GM23338 (cell line): ENCODE results near the gene CASTOR2.
"Not testable (repeated sequence)": the region's sequence is repeated elsewhere in the genome, so short reads cannot be mapped to it uniquely, and the experiment has no call there.

Source experiments
- CREB1 ChIP-seq: fragments of 250-450 bp; sonication (Bioruptor Pico); IDR thresholded peaks from 2 replicates; pipeline ENCODE4 v1.5.0; 2020; ENCODE audit warnings: low read depth, mild to moderate bottlenecking, moderate library complexity
- EZH2 ChIP-seq: fragments of 200-600 bp; sonication (generic); IDR thresholded peaks from one replicate; pipeline ENCODE4 v1.8.0; 2017; ENCODE audit warnings: antibody characterized with exemption, mild to moderate bottlenecking, low read depth; ENCODE audit not compliant: unreplicated experiment
- EZH2phosphoT487 ChIP-seq: fragments of 200-600 bp; sonication (generic); IDR thresholded peaks from one replicate; pipeline ENCODE4 v1.8.1; 2018; ENCODE audit warnings: antibody characterized with exemption; ENCODE audit not compliant: unreplicated experiment
- JUNB ChIP-seq: IDR thresholded peaks from one replicate; pipeline ENCODE4 v1.6.1; 2016; ENCODE audit warnings: antibody characterized with exemption; ENCODE audit not compliant: unreplicated experiment
- NANOG ChIP-seq: IDR thresholded peaks from 2 replicates; pipeline ENCODE4 v1.6.1; 2016; ENCODE audit warnings: antibody characterized with exemption, borderline replicate concordance
- POLR2AphosphoS5 ChIP-seq: IDR thresholded peaks from 2 replicates; pipeline ENCODE4 v1.6.1; 2016; ENCODE audit warnings: antibody characterized with exemption, low read depth
- STAT1 ChIP-seq: IDR thresholded peaks from one replicate; pipeline ENCODE4 v1.6.1; 2016; ENCODE audit warnings: antibody characterized with exemption; ENCODE audit not compliant: unreplicated experiment
- TF ChIP-seq, protein P1 (sequence below), 2 experiments: fragments of 200-600 bp in 1 of 2; sonication (generic) in 1 of 2; conservative IDR thresholded peaks; 2 replicates each; pipeline versions ENCODE4 v1.5.1 to v1.6.1; 2016 to 2017; ENCODE audit warnings: antibody characterized with exemption in 2 of 2, low read depth in 2 of 2, mild to moderate bottlenecking in 2 of 2, moderate library complexity in 1 of 2
- TF ChIP-seq, protein P2 (sequence below): IDR thresholded peaks from one replicate; pipeline ENCODE4 v1.6.1; 2018; ENCODE audit warnings: antibody characterized with exemption; ENCODE audit not compliant: unreplicated experiment
- TF ChIP-seq, protein P3 (sequence below): IDR thresholded peaks from 2 replicates; pipeline ENCODE4 v1.6.1; 2016; ENCODE audit warnings: antibody characterized with exemption

DNA sequence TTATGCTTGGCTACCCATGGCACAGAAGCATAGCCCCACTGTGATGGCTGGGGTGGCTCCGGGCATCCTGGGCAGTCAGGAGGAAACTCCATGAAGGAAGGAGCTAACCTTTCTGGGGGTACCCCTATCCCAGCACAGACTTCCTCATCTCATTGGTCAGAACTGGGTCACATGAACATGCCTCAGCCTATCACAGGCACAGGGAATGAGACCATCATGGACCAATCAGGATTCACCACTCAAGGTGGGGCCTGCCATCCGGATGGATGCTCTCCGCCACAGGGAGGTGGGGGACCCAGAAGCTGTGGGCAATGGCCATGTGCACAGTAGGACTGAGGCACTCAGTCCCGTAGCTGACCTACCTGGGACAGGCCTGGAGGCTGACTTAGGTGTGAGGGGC, 6.9 kb downstream of the CASTOR2 start:
- TF ChIP-seq, protein P1, sequence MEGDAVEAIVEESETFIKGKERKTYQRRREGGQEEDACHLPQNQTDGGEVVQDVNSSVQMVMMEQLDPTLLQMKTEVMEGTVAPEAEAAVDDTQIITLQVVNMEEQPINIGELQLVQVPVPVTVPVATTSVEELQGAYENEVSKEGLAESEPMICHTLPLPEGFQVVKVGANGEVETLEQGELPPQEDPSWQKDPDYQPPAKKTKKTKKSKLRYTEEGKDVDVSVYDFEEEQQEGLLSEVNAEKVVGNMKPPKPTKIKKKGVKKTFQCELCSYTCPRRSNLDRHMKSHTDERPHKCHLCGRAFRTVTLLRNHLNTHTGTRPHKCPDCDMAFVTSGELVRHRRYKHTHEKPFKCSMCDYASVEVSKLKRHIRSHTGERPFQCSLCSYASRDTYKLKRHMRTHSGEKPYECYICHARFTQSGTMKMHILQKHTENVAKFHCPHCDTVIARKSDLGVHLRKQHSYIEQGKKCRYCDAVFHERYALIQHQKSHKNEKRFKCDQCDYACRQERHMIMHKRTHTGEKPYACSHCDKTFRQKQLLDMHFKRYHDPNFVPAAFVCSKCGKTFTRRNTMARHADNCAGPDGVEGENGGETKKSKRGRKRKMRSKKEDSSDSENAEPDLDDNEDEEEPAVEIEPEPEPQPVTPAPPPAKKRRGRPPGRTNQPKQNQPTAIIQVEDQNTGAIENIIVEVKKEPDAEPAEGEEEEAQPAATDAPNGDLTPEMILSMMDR (conservative IDR thresholded peaks at IDR 0.05; ENCODE audit: low read depth in 2 of 2): not testable (repeated sequence)
- TF ChIP-seq EZH2phosphoT487; POLR2AphosphoS5; EZH2; JUNB; NANOG; CREB1 (CRISPR knock-in tag); STAT1: not testable (repeated sequence)
- TF ChIP-seq, protein P2, sequence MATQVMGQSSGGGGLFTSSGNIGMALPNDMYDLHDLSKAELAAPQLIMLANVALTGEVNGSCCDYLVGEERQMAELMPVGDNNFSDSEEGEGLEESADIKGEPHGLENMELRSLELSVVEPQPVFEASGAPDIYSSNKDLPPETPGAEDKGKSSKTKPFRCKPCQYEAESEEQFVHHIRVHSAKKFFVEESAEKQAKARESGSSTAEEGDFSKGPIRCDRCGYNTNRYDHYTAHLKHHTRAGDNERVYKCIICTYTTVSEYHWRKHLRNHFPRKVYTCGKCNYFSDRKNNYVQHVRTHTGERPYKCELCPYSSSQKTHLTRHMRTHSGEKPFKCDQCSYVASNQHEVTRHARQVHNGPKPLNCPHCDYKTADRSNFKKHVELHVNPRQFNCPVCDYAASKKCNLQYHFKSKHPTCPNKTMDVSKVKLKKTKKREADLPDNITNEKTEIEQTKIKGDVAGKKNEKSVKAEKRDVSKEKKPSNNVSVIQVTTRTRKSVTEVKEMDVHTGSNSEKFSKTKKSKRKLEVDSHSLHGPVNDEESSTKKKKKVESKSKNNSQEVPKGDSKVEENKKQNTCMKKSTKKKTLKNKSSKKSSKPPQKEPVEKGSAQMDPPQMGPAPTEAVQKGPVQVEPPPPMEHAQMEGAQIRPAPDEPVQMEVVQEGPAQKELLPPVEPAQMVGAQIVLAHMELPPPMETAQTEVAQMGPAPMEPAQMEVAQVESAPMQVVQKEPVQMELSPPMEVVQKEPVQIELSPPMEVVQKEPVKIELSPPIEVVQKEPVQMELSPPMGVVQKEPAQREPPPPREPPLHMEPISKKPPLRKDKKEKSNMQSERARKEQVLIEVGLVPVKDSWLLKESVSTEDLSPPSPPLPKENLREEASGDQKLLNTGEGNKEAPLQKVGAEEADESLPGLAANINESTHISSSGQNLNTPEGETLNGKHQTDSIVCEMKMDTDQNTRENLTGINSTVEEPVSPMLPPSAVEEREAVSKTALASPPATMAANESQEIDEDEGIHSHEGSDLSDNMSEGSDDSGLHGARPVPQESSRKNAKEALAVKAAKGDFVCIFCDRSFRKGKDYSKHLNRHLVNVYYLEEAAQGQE: not testable (repeated sequence)
- TF ChIP-seq, protein P3, sequence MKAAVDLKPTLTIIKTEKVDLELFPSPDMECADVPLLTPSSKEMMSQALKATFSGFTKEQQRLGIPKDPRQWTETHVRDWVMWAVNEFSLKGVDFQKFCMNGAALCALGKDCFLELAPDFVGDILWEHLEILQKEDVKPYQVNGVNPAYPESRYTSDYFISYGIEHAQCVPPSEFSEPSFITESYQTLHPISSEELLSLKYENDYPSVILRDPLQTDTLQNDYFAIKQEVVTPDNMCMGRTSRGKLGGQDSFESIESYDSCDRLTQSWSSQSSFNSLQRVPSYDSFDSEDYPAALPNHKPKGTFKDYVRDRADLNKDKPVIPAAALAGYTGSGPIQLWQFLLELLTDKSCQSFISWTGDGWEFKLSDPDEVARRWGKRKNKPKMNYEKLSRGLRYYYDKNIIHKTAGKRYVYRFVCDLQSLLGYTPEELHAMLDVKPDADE: not testable (repeated sequence)
